ENCODE results near the gene PLCE1.

PLCE1 gene

GRCh38 chr10:94025806-94026205 is 32.1 kb downstream of the PLCE1 start:
- no peak for DNase-seq

- no peak for DNase-seq
Observed at GRCh38 chr10:94027197-94027596, 33.5 kb downstream of the PLCE1 start.

DNA sequence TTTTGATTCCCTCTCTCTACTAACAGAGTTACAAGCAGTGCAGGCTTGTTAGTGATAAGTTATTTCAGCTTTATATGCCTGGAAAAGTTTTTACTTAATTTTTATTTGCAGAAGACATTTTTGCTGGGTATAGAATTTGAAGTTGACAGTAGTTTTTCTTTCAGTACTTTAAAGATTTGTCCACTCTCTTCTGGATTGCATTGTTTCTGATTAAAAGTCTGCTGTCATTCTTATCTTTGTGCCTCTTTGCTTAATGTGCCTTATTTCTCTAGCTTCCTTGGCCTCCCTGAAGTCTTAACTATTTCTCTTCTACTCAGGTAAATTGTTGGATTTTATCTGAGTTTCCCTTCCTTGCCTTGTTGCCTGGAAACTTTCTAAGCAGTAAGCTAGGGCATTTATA is 36.2 kb downstream of the PLCE1 start:
- no peak for DNase-seq

DNA sequence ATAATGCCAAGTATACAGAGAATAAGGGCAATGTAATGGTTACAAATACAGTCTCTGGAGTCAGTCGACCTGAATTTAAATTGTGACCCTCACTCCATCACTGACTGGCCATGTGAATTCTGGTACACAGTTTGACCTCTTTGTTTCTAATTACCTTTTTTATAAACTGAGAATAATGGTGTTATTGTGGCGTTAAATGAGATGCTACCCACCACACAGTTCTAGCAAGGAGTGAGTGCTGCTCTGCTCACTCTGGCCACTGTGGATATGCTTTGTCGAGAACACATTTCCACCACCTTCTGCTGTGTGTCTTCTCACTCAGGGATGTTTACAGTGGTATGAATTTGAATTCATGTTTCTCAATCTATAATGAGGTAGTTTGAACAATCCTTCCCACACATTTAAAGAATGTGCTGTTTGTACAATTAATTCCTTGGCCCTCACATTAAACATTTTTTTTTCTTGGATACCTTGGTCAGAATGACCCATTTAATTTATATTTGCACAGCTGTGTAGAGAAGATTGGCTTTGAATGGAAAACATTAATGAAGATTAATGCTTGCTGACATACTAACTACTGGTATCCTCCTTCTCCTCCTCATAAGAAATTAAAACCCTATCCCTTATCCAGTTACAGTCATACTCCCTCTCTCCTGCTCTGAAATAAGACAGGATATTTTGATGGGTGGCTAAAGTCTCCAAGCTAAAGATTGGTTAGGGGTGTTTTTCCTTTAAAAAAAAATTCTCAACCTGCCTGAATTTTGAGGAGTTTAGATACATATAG is 42.4 kb downstream of the PLCE1 start:
- DNase-seq, result no peak

DNA sequence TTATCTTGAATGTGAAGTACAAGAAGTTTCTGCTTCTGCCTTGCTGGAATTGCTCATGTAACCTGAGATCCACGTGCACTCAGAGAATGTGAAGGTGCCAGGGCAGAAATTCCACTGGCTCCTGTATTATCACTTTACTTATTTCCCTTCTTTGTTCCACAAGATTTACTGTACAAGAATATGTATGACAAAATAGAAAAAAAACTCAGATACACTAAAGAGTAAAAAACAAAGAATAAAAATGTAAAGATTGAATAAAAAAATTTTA is 43.0 kb downstream of the PLCE1 start:
- DNase-seq, result no peak

- DNase-seq, result no peak
Observed at GRCh38 chr10:94037286-94037685, 43.6 kb downstream of the PLCE1 start.

- DNase-seq, result no peak
Observed at GRCh38 chr10:94038024-94038423, 44.3 kb downstream of the PLCE1 start.

- DNase-seq, result no peak
Observed at GRCh38 chr10:94041206-94041605, 47.5 kb downstream of the PLCE1 start.

GRCh38 chr10:94042001-94042833 is 48.5 kb downstream of the PLCE1 start:
- DNase-seq, result no peak

DNA sequence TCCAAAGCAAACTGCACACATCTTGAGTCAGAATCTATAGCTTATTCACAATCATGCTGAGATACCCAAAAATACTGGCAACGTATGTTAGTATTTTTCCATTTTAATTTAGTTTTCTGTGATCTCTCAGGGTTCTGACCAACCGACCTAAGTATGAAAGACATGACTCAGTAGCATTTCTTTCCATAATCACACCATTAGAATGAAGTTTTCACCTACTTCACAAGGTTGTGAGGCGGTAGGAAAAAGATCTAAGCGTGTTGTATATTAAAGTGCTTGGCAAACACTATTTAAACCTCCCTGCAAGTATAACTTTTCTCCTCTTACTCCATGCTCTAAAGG is 49.1 kb downstream of the PLCE1 start:
- no peak for DNase-seq

All from stimulated activated CD4-positive, alpha-beta T cell treated with anti-CD3 and anti-CD28 coated beads, Interleukin-2, amount 100 ng/mL, for 48 hours (primary cell).